K562 (cell line): ENCODE measurements around the gene CPB1. TPM values are rescaled to one million over a fixed set of nuclear protein-coding genes. Genes with fewer than 3 reads are reported as not detected.

Experiments used
- ATAC-seq: fragments of 200-7000 bp; cut with Tn5 transposase; 3 replicates; pipeline ENCODE4 v1.9.1; 2020; ENCODE audit warnings: moderate library complexity
- BruUV-seq: library from RNA; stranded (reverse); fragments of 400-500 nt; replicated peaks from 2 replicates; lab custom pipeline; 2021; lab: Mats Ljungman, UMichigan
- CTCF ChIA-PET: fragments of 300-600 bp; formaldehyde crosslinking; extraction: SDS; loops from one replicate; lab custom pipeline; 2021; ENCODE audit warnings: low intra/inter-chr PET ratio; lab: Yijun Ruan, JAX
- POLR2A ChIA-PET: fragments of 300-600, 350-650 bp; sonication (Branson Sonifier 250); formaldehyde crosslinking; extraction: SDS; loops from one replicate; lab custom pipeline; 2021; ENCODE audit warnings: antibody characterized with exemption, inconsistent platforms; lab: Yijun Ruan, JAX
- DNase-seq, 4 experiments: peaks; one replicate each; pipeline versions ENCODE4 v3.0.0 to v3.0.0-alpha.2; 2011 to 2018; ENCODE audit warnings: low spot score in 3 of 4, mixed read lengths in 3 of 4; ENCODE audit errors: extremely low read depth in 1 of 4
- FAIRE-seq: peaks from 2 replicates; lab custom pipeline; 2011; peaks lifted over from hg19 to GRCh38; lab: Jason Lieb, UNC
- H2AFZ ChIP-seq: 2 replicates; pipeline ENCODE4 v1.6.0; 2011; ENCODE audit warnings: low read depth, low read length, control low read depth, inconsistent platforms
- H3K27ac ChIP-seq: fragments of 200-600 bp; 3 replicates; pipeline ENCODE4 v1.8.0; 2011; ENCODE audit warnings: low read depth, mild to moderate bottlenecking, control low read depth, inconsistent platforms, low read length, moderate library complexity, mixed read lengths; ENCODE audit errors: extremely low read depth
- H3K27me3 ChIP-seq, 2 experiments: fragments of 300-600 bp in 1 of 2; 2 replicates in 1 of 2; 3 replicates in 1 of 2; pipeline versions ENCODE4 v1.6.0 to v1.8.0; 2011; ENCODE audit warnings: inconsistent platforms in 2 of 2, low read length in 2 of 2, mild to moderate bottlenecking in 1 of 2, mixed read lengths in 1 of 2, moderate library complexity in 1 of 2; ENCODE audit not compliant: control insufficient read depth in 2 of 2, insufficient read depth in 2 of 2
- H3K36me3 ChIP-seq: fragments of 300-600 bp; 3 replicates; pipeline ENCODE4 v1.8.0; 2011; ENCODE audit warnings: mild to moderate bottlenecking, low read length, inconsistent platforms; ENCODE audit not compliant: control insufficient read depth, insufficient read depth
- H3K4me1 ChIP-seq, 2 experiments: fragments of 200-600 bp in 1 of 2; replicated peaks in 1 of 2; 2 replicates in 1 of 2; 3 replicates in 1 of 2; pipeline versions ENCODE4 v1.5.1 to v1.8.0; 2011; ENCODE audit warnings: inconsistent platforms in 2 of 2, low read length in 2 of 2, mild to moderate bottlenecking in 1 of 2, mixed read lengths in 1 of 2, moderate library complexity in 1 of 2; ENCODE audit not compliant: control insufficient read depth in 2 of 2, insufficient read depth in 2 of 2
- H3K4me2 ChIP-seq: 2 replicates; pipeline ENCODE4 v1.6.1; 2011; ENCODE audit warnings: low read length, control low read depth, inconsistent platforms, mixed read lengths; ENCODE audit not compliant: insufficient read depth
- H3K4me3 ChIP-seq: fragments of 200-600 bp; sonication (generic), shearing (Covaris generic); 2 replicates; pipeline ENCODE4 v1.5.1; 2016; ENCODE audit warnings: control low read depth, inconsistent platforms
- H3K79me2 ChIP-seq: fragments of 200-600 bp; 3 replicates; pipeline ENCODE4 v1.8.0; 2011; ENCODE audit warnings: low read length, inconsistent platforms; ENCODE audit not compliant: control insufficient read depth, insufficient read depth
- H3K9ac ChIP-seq, 2 experiments: 2 replicates each; pipeline versions ENCODE4 v1.6.0 to v1.6.1; 2011; ENCODE audit warnings: low read depth in 2 of 2, low read length in 2 of 2, control low read depth in 1 of 2, inconsistent platforms in 1 of 2, mild to moderate bottlenecking in 1 of 2, mixed read lengths in 1 of 2; ENCODE audit not compliant: insufficient read depth in 1 of 2
- H3K9me1 ChIP-seq: one replicate; pipeline ENCODE4 v1.6.0; 2011; ENCODE audit warnings: inconsistent platforms, mild to moderate bottlenecking, low read length, moderate library complexity; ENCODE audit not compliant: control insufficient read depth, insufficient read depth
- H3K9me3 ChIP-seq: replicated peaks from 2 replicates; pipeline ENCODE4 v1.5.1; 2011; ENCODE audit warnings: low read depth, low read length, inconsistent platforms; ENCODE audit not compliant: control insufficient read depth, insufficient read depth
- H4K20me1 ChIP-seq: replicated peaks from 2 replicates; pipeline ENCODE4 v1.6.1; 2011; ENCODE audit warnings: low read length, inconsistent platforms, mixed read lengths; ENCODE audit not compliant: control insufficient read depth, insufficient read depth
- EGR1 ChIP-seq: fragments of 450-650 bp; conservative IDR thresholded peaks from 2 replicates; pipeline ENCODE4 v1.6.1; 2017; ENCODE audit warnings: mild to moderate bottlenecking
- FUS ChIP-seq: fragments of 200-400 bp; formaldehyde crosslinking; optimal IDR thresholded peaks from 2 replicates; pipeline ENCODE3; 2017; ENCODE audit warnings: low read depth, low read length
- GTF2B ChIP-seq: IDR thresholded peaks from 2 replicates; pipeline ENCODE4 v1.6.1; 2011; ENCODE audit not compliant: insufficient read length; ENCODE audit errors: extremely low read depth
- MLX ChIP-seq, 2 experiments: fragments of 450-650 bp in 1 of 2; sonication (generic) in 1 of 2; formaldehyde crosslinking; conservative IDR thresholded peaks; 2 replicates each; pipeline versions ENCODE4 v1.4.0 to v1.8.1; 2020 to 2022; ENCODE audit warnings: mild to moderate bottlenecking in 1 of 2, missing genetic modification reagents in 1 of 2
- POLR3G ChIP-seq: IDR thresholded peaks from 2 replicates; pipeline ENCODE4 v1.6.1; 2011; ENCODE audit not compliant: insufficient read length, insufficient replicate concordance; ENCODE audit errors: extremely low read depth
- RNF219 ChIP-seq: fragments of 250-450 bp; sonication (Bioruptor Pico); IDR thresholded peaks from 2 replicates; pipeline ENCODE4 v1.5.0; 2022; ENCODE audit warnings: mild to moderate bottlenecking
- SIN3A ChIP-seq, 2 experiments: fragments of 150-350 bp in 1 of 2; IDR thresholded peaks; 2 replicates each; pipeline ENCODE4 v1.6.1; 2011 to 2016; ENCODE audit warnings: borderline replicate concordance in 2 of 2, low read depth in 2 of 2, low read length in 2 of 2, mild to moderate bottlenecking in 2 of 2, moderate library complexity in 2 of 2; ENCODE audit not compliant: control insufficient read depth in 1 of 2
- SMAD4 ChIP-seq: fragments of 250-450 bp; sonication (Bioruptor Pico); conservative IDR thresholded peaks from 2 replicates; pipeline ENCODE4 v1.8.0; 2021; ENCODE audit warnings: inconsistent platforms, mild to moderate bottlenecking, moderate library complexity
- SMARCC2 ChIP-seq: fragments of 450-650 bp; IDR thresholded peaks from 2 replicates; pipeline ENCODE4 v1.6.1; 2017; ENCODE audit warnings: antibody characterized with exemption, moderate library complexity, mild to moderate bottlenecking, low read depth
- TAL1 ChIP-seq: fragments of 450-650 bp; IDR thresholded peaks from 2 replicates; pipeline ENCODE4 v1.6.1; 2016; ENCODE audit warnings: mild to moderate bottlenecking
- TFAM ChIP-seq: fragments of 250-450 bp; sonication (Bioruptor Pico); conservative IDR thresholded peaks from 2 replicates; pipeline ENCODE4 v1.5.0; 2021; ENCODE audit warnings: mild to moderate bottlenecking, moderate library complexity
- TFAP4 ChIP-seq: sonication (generic); formaldehyde crosslinking; IDR thresholded peaks from 2 replicates; pipeline ENCODE4 v1.8.0; 2022; ENCODE audit warnings: missing genetic modification reagents, mild to moderate bottlenecking, moderate library complexity, borderline replicate concordance
- ZBTB12 ChIP-seq: fragments of 250-450 bp; sonication (Bioruptor Pico); IDR thresholded peaks from 2 replicates; pipeline ENCODE4 v1.4.0; 2020
- WGBS: fragments of 100-300 bp; shearing (Covaris generic); methylation state at CpG from one replicate; pipeline ENCODE4 v1.1.6; 2016; ENCODE audit warnings: low coverage, mixed read lengths; ENCODE audit not compliant: insufficient coverage; ENCODE audit errors: missing lambda C conversion rate; 5-methylcytosine and 5-hydroxymethylcytosine counted together
- in situ Hi-C: fragments of 300-500 bp; cut with MboI; formaldehyde crosslinking; loops from 4 replicates; pipeline ENCODE4 v1.15.0; 2018; ENCODE audit warnings: inconsistent platforms, mixed read lengths
- intact Hi-C: fragments of 100-400 bp; cut with micrococcal nuclease; formaldehyde crosslinking; loops from 2 replicates; pipeline ENCODE4 v1.14.2; 2022
- polyA plus RNA-seq, 8 experiments: library from polyadenylated mRNA; depleted of rRNA in 4 of 8; stranded (reverse) in 5 of 8; unstranded in 3 of 8; fragments of >200 nt; fragmentation: Nextera tagmentation in 2 of 8; fragmentation: Illumina TruSeq in 1 of 8; extraction: Ambion mirVana in 2 of 8; extraction: Trizol in 1 of 8; gene quantifications; 2 replicates each; pipeline versions ENCODE4 v1.2.1 to v1.2.3, GENCODE V29; 2011 to 2014; ENCODE audit warnings: inconsistent platforms in 1 of 8, missing spikeins in 1 of 8
- total RNA-seq, 7 experiments: library from RNA; depleted of rRNA in 6 of 7; stranded (reverse); fragments of >200 nt in 6 of 7; fragmentation: Illumina TruSeq in 2 of 7; extraction: Trizol in 2 of 7; gene quantifications; 2 replicates each; pipeline versions ENCODE4 v1.2.1 to v1.2.3, GENCODE V29; 2011 to 2021; ENCODE audit warnings: low replicate concordance in 1 of 7

Gene CPB1
- total and polyA plus RNA-seq, 9 of the 15 experiments (the other 6 are each of a cell fraction or from before 2014, with no cell fraction given): 3.7 TPM; not detected in 8

- TF ChIP-seq MLX (CRISPR knock-in tag; conservative IDR thresholded peaks at IDR 0.05): no peak
- TF ChIP-seq GTF2B: no peak
- TF ChIP-seq EGR1: no peak
- no peak for TF ChIP-seq SMARCC2
- TF ChIP-seq FUS: no peak
- TF ChIP-seq, all 486 proteins: peak for 0
Observed at GRCh38 chr3:148852271-148852992, 24.8 kb downstream of the CPB1 start (continued).

- no peaks in the 10 kb centered on the region for H3K79me2 ChIP-seq
- H3K27ac ChIP-seq: no peak overlapping the region
- intact Hi-C loops (no loop called here), in situ Hi-C loops (no loop called here)
- no peaks in the 10 kb centered on the region for H3K36me3 ChIP-seq
- no TSS peak for BruUV-seq
- no peaks in the 10 kb centered on the region for H4K20me1 ChIP-seq
- CTCF ChIA-PET: no interaction called here
- DNase-seq (no peak), FAIRE-seq (no peak), ATAC-seq (no peak)
- H3K4me2 ChIP-seq: no peak overlapping the region
- H3K9ac ChIP-seq: no peak overlapping the region
- H3K4me1 ChIP-seq: no peaks in the 10 kb centered on the region
- 0% methylated on average over 2 of the region's 2 CpGs for WGBS
- H3K4me3 ChIP-seq: no peak overlapping the region
- POLR2A ChIA-PET: no interaction called here
- no peaks in the 10 kb centered on the region for H3K9me1 ChIP-seq
- no peaks in the 10 kb centered on the region for H3K27me3 ChIP-seq
- no peaks in the 10 kb centered on the region for H3K9me3 ChIP-seq
- H2AFZ ChIP-seq: no peak overlapping the region
- TF ChIP-seq TAL1: no peak
- no peak for TF ChIP-seq SIN3A (IDR thresholded peaks at IDR 0.05; ENCODE audit: borderline replicate concordance in 2 of 2, control insufficient read depth in 1 of 2, low read depth in 2 of 2, low read length in 2 of 2)
- TF ChIP-seq RNF219 (CRISPR knock-in tag): no peak
- TF ChIP-seq TFAM: no peak
- no peak for TF ChIP-seq POLR3G
- TF ChIP-seq TFAP4 (CRISPR knock-in tag): no peak
- TF ChIP-seq SMAD4 (CRISPR knock-in tag): no peak
- no peak for TF ChIP-seq ZBTB12 (CRISPR knock-in tag)
Observed at GRCh38 chr3:148853076-148853475, 25.5 kb downstream of the CPB1 start.
